Amygdala (tissue), 56 donors: Measurements from ENCODE around the gene CYP2A6.
"Not testable (repeated sequence)": the region's sequence is repeated elsewhere in the genome, so short reads cannot be mapped to it uniquely, and the experiment has no call there.

Source experiments
- DNase-seq, 56 donors: peaks; one replicate each; lab custom pipeline; 2025; lab: John Stamatoyannopoulos, UW

The CYP2A6 gene, protein sequence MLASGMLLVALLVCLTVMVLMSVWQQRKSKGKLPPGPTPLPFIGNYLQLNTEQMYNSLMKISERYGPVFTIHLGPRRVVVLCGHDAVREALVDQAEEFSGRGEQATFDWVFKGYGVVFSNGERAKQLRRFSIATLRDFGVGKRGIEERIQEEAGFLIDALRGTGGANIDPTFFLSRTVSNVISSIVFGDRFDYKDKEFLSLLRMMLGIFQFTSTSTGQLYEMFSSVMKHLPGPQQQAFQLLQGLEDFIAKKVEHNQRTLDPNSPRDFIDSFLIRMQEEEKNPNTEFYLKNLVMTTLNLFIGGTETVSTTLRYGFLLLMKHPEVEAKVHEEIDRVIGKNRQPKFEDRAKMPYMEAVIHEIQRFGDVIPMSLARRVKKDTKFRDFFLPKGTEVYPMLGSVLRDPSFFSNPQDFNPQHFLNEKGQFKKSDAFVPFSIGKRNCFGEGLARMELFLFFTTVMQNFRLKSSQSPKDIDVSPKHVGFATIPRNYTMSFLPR

DNA sequence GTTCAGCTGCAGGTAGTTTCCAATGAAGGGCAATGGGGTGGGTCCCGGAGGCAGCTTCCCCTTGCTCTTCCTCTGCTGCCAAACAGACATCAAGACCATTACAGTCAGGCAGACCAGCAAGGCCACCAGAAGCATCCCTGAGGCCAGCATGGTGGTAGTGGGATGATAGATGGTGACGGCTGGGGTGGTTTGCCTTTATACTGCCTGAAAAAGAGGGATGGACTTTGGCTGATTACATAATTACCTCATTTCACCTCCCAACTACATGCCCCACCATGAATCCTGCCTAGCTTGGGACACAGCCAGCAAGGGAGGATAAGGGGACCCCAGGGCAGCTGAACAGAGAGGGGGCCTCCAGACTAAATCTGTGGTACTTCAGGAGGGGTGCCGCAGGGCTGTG lies at the start of gene CYP2A6:
Gene CYP2A6 (minus strand): TSS at position 171 of the 400 bp plus-strand sequence. CDS start 21 bp downstream, at position 150.
- not testable (repeated sequence) for DNase-seq

DNA sequence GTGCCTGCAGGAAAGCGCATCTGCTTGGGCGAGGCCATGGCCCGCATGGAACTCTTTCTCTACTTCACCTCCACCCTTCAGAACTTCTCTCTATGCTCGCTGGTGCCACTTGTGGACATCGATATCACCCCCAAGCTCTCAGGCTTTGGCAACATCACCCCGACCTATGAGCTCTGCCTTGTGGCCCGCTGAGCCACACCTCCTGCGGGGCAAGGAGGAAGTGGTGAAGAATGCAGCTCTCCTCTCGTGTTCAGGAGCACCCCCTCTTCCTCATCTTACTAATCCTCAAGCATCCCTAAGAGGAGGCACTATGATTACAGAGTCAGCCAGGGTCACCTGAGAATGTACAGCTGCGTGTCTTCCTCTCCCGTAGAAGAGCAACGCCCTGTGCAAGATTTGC lies 49.7 kb upstream of the CYP2A6 start:
- not testable (repeated sequence) for DNase-seq

DNA sequence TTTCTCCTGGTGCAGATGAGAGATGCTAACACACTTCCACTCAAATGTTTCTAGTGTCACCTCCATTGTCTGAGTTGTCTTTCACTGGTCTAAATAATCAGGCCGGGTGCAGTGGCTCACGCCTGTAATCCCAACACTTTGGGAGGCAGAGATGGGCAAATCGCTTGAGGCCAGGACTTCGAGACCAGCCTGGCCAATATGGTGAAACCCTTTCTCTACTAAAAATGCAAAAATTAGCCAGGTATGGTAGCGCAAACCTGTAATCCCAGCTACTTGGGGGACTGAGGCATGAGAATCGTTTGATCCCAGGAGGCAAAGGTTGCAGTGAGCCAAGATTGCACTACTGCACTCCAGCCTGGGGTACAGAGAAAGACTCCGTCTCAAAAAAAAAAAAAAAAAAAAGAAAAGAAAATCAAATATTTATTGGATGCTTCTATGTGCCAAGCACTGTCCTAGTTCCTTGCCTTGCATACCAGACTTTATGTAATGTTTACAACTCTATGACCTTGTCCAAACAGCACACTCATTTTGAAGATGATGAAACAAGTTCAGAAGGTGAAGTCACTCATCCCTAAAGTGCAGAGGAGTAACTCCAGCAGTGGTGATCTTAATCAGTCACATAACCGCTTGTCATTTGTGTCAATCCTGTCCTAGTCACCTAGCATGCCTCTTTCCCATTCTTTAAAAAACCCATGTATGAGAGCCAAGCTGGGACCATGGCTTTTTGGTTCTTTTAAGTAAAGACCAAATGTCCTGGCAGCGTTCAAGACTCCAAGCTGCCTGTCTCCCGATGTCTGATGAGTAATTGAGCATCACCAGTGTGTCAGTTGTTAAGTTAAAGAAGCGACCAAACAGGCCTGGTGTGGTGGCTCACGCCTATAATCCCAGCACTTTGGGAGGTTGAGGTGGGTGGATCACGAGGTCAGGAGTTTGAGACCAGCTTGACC lies 46.9 kb upstream of the CYP2A6 start:
- not testable (repeated sequence) for DNase-seq

DNA sequence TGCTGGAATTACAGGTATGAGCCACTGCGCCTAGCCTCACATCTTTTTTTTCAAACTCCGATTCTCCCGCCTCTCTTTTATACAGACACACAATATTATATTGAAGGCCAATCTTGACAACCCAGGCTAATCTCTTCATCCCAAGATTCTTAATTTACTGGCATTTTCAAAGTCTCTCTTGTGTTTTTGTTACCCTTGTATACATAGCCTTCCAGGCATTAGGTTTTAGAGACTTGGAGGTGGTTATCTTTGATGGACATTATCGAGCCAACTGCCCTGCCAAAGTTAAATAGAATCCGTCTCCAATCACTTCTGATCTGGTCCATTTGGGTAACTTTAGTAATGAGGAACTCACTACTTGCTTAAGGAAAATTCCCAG lies 46.2 kb upstream of the CYP2A6 start:
- DNase-seq = no peak

DNA sequence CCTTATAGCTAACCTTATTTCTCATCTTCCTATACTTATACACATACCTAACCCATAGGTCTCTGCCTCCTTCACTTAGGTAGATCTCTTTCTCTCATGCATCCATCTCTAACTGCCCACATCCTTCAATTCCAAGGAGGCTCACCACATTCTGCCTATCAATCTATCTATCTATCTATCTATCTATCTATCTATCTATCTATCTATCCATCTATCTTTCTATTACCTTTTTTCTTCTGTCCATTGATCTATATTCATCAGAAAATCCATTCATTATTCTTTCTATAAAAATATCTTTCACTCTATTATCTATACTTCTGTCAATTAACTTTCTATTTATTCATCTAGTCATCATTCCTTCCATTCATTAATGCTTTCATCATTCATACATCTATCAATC lies 42.9 kb upstream of the CYP2A6 start:
- no peak for DNase-seq

DNA sequence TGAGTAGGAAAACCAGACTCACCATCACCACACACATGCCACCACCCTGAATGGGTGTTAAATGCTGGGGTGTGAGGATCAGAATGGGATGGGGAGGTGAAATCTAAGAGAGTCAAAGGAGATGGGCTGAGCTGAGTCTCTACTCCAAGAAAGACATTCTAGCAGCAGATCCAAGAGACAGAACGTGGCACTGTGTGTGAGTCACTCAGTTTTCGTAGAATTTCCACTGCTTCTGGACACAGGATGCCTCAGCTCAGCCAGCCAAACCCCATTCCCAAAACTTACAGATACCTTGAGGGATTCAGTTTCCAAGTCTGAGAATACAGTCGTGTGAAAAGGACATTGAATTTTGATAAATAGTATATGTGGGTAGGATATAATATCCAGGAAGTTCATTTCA lies 39.1 kb upstream of the CYP2A6 start:
- no peak for DNase-seq

DNA sequence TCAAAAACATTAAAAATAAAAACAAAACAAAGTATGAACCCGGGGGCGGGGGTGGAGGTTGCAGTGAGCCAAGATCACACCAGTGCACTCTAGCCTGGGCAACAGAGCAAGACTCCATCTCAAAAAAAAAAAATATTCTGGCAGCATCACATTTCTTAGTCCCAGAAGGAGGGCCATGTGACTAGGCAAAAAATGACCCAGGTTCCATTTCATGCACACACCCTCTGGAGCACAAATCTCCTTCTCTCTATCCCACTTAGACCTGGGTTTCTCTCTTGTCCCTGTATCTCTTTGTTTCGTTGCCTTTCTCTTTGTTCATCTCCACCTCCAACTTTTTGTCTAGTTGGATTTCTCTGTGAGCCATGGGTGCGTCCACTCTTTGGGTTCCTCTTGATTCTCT lies 37.9 kb upstream of the CYP2A6 start:
- DNase-seq = no peak

DNA sequence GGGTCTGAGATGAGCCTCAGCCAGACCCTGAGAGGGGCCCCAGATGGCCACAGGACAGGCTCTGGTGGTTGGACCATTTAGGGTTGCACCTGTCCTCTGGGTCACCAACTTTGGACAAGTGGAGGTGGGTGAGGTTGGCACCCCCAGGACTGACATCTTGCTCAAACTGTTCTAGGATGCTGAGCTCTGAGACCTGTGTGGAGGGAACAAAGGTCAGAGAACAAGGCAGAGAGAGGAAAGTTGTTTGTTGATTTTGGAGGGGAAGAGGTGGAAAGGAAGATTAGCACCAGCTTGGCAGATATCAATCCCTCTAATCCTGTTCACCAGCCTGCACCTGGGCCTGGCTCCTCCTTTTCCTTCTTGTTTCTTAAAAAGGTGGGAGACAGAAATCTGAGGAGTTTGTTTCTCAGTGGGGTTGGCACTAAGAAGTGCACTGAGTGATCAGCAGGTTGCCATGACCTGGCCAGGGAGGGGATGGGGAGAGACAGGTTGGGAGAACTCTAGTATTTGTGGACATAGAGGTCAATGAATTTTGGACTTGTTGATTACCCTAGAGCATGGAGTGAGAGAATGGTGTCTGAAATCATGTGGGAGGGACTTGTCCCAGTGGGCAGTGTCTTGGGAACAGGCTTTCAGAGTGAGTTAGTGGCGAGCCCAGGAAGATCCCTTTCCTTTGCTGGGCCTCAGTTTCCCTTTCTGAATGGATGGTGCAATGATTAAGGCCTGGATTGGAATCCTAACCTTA lies 34.1 kb upstream of the CYP2A6 start:
- DNase-seq = not testable (repeated sequence)

DNA sequence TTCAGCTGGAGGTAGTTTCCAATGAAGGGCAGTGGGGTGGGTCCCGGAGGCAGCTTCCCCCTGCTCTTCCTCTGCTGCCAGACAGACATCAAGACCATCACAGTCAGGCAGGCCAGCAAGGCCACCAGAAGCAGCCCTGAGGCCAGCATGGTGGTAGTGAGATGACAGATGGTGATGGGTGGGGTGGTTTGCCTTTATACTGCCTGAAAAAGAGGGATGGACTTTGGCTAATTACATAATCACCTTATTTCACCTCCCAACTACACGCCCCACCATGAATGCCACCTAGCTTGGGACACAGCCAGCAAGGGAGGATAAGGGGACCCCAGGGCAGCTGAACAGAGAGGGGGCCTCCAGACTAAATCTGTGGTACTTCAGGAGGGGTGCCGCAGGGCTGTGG lies 31.8 kb upstream of the CYP2A6 start, which contains the start of gene CYP2A7:
Gene CYP2A7 (minus strand): TSS at position 170 of the 400 bp plus-strand sequence. CDS start 21 bp downstream, at position 149.
- DNase-seq = not testable (repeated sequence)

DNA sequence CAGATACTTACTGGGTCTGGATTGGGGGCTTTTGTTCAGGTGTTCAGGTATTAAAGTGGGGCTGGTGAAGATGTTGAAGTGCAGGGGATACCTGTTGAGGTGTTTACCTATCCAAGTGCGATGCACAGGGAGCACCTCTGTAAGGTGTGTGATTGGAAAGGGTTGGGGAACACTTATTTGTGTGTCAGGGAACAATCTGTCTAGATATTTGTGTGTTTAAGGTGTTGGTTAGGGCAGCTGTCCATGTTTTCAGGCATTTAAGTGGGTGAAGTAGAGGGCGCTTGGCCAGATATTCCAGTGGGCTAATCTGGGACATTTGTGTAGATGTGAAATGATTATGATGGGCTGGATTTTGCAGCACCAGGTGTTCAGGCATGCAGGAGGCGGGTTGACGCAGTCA lies 29.1 kb upstream of the CYP2A6 start:
- DNase-seq = not testable (repeated sequence)

DNA sequence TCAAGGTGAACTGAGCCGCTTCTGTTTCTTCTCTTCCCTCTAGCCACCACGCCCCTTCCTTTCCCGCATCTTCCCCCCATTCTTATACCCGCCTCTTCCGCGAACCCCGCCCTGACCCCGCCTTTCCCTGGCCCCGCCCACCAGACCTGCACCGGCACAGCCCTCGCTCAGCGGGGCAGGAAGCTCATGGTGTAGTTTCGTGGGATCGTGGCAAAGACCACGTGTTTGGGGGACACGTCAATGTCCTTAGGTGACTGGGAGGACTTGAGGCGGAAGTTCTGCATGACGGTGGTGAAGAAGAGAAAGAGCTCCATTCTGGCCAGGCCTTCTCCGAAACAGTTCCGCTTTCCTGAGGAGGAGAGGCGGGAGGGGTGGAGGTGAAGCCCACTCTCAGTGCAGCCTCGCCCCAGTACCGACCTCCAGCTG lies 25.3 kb upstream of the CYP2A6 start:
- DNase-seq = peak in 5 of 56 donors; percentile 0 to 12 (median 7)

DNA sequence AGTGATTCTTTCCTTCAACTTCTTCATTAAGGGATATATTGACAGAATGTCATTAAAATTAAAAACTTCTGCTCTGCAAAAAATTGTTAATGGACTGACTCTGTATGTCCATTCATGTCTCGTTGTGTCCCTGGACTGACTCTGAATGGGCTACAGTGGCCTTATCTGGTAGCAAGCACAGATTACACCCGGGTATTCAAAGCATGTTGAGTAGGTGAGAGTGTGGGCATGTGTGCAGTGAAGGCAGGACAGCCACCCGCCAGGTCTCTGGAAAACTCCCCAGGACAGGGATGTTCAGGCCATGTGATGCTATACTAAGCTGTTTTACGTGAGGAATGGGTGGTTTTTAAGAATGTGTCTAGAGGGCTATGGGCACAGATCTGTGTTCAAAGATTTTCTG lies 24.6 kb upstream of the CYP2A6 start:
- not testable (repeated sequence) for DNase-seq

DNA sequence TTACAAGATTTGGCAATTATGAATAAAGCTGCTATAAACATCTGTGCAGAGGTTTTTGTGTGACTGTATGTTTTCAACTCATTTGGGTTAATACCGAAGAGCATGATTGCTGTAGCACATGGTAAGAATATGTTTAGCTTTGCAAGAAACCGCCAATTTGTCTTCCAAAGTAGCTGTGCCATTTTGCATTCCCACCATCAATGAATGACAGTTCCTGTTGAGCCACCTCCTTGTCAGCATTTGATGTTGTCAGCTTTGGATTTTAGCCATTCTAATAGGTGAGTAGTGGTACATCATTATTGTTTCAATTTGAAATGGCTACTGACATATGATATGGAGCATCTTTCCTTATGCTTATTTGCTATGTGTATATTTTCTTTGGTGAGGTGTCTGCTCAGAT lies 23.6 kb upstream of the CYP2A6 start:
- DNase-seq = not testable (repeated sequence)

DNA sequence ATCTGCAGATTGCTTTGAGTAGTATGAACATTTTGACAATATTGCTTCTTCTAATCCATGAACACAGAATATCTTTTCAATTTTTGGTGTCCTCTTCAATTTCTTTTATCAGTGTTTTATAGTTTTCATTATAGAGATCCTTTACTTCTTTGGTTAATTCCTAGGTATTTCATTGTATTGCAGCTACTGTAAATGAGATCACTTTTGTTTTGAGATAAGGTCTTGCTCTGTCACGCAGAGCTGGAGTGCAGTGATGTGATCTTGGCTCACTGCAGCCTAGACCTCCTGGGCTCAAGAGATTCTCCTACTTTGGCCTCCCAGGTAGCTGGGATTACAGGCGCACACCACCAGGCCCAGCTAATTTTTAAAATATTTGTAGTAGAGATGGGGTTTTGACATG lies 22.0 kb upstream of the CYP2A6 start:
- DNase-seq = no peak

DNA sequence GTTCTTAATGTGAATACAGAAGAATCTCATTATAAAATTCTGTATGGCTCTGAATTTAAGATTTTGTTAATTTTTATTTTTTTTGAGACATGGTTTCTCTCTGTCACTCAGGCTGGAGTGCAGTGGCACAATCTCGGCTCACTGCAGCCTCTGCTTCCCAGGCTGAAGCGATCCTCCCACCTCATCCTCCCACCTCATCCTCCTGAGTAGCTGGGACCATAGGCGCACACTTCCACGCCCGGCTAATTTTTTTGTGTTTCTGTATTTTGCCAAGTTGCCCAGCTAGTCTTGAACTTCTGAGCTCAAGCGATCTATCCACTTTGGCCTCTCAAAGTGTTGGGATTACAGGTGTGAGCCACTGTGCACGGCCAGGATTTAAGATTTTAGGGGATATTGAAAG lies 17.5 kb upstream of the CYP2A6 start:
- DNase-seq = no peak

DNA sequence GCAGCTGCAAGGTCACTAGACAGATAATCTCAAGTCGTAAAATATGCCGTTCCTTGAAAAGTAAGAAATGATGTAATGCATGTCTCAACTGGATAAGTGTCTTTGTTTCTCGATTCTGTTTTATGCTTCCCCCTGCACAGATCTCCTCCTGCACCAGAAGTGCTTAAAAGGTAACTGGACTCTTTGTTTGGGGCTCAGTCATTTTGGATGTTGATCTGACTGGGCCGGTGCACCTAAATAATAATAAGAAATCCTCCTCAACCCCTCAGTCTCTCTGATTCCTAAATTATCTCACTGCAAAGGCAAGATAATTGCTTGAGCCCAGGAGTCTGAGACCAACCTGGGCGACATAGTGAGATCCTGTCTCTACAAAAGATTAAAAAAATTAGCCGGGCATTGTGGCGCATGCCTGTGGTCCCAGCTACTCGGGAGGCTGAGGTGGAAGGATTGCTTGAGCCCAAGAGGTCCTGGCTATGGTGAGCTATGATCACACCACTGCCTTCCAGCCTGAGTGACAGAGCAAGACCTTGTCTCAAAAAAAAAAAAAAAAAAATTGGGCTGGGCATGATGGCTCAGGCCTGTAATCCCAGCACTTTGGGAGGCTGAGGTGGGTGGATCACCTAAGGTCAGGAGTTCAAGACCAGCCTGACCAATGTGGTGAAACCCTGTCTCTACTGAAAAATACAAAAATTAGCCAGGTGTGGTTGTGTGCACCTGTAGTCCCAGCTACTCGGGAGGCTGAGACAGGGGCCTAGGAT lies 14.7 kb upstream of the CYP2A6 start:
- not testable (repeated sequence) for DNase-seq

DNA sequence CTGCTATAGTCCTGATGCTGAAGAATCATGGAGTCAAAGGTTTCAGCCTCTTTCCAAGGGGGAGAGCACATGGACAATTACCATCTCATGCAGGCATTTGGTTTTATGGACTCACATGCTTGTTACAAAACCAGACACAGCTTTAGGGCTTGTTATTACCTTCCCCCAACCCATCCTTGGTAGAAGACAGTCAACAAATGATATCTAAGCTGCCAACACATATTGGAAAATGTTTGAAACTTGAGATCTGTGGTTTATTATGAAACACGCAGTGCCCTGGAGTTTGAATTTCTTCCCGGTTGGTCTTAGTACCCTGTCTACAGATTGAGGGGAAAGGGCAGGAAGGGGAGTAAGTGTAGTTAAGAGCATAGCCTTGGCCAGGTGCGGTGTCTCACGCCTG lies 12.5 kb upstream of the CYP2A6 start:
- no peak for DNase-seq

DNA sequence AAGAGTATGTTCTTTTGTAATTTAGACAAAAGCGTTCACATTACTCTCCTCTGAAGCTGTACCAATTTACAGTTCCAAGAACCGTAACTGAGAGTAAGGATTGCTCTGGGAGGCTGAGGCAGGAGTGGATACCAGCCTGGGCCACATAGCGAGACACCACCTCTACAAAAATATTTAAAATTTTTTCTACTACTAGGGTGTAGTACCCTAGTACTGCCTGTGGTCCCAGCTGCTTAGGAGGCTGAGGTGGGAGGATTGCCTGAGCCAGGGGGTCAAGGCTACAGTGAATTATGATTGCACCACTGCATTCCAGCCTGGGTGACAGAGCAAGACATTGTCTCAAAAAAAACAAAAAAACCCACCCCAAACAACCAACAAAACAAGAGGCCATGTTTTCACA lies 12.1 kb upstream of the CYP2A6 start:
- DNase-seq = no peak

DNA sequence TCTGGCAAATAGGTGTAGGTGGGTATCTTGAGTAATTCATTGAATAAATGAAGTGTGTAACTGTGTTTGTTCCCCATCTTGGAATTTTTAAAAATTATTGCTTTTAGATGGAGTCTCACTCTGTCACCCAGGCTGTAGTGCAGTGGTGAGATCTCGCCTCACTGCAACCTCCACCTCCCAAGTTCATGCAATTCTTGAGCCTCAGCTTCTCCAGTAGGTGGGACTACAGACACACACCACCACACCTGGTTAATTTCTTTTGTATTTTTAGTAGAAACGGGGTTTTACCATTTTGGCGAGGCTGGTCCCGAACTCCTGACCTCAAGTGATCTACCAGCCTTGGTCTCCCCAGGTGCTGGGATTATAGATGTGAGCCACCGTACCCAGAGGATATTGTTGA lies 7.9 kb upstream of the CYP2A6 start:
- no peak for DNase-seq
